PFSK-1 (cell line): ENCODE measurements around the gene MTURN.

ENCODE experiments used
- FOXP2 ChIP-seq: optimal IDR thresholded peaks from 2 replicates; pipeline ENCODE3; 2011; ENCODE audit warnings: borderline replicate concordance, control low read depth, inconsistent platforms; ENCODE audit not compliant: insufficient read depth; ENCODE audit errors: extremely low read length, extremely low read depth
- POLR2AphosphoS5 ChIP-seq: IDR thresholded peaks from 2 replicates; pipeline ENCODE4 v1.6.1; 2012; ENCODE audit warnings: low read depth, mild to moderate bottlenecking, control low read depth, low read length, moderate library complexity
- SIN3A ChIP-seq: IDR thresholded peaks from 2 replicates; pipeline ENCODE4 v1.6.1; 2012; ENCODE audit warnings: mild to moderate bottlenecking, low read length, moderate library complexity, borderline replicate concordance; ENCODE audit not compliant: insufficient read depth
- TAF1 ChIP-seq: IDR thresholded peaks from 2 replicates; pipeline ENCODE4 v1.6.1; 2012; ENCODE audit warnings: low read length, control low read depth, borderline replicate concordance; ENCODE audit not compliant: insufficient read depth
- TF ChIP-seq, protein P1 (sequence below), 2 experiments: IDR thresholded peaks; 2 replicates each; pipeline versions ENCODE4 v1.6.1 to v1.8.0; 2011 to 2012; ENCODE audit warnings: low read depth in 2 of 2, low read length in 2 of 2, control low read depth in 1 of 2, inconsistent platforms in 1 of 2, mild to moderate bottlenecking in 1 of 2, moderate library complexity in 1 of 2; ENCODE audit not compliant: insufficient read depth in 1 of 2

The MTURN gene

GRCh38 chr7:30133736-30134610, 813 bp upstream of the MTURN start:
- no peak for TF ChIP-seq SIN3A
- TF ChIP-seq, protein P1, sequence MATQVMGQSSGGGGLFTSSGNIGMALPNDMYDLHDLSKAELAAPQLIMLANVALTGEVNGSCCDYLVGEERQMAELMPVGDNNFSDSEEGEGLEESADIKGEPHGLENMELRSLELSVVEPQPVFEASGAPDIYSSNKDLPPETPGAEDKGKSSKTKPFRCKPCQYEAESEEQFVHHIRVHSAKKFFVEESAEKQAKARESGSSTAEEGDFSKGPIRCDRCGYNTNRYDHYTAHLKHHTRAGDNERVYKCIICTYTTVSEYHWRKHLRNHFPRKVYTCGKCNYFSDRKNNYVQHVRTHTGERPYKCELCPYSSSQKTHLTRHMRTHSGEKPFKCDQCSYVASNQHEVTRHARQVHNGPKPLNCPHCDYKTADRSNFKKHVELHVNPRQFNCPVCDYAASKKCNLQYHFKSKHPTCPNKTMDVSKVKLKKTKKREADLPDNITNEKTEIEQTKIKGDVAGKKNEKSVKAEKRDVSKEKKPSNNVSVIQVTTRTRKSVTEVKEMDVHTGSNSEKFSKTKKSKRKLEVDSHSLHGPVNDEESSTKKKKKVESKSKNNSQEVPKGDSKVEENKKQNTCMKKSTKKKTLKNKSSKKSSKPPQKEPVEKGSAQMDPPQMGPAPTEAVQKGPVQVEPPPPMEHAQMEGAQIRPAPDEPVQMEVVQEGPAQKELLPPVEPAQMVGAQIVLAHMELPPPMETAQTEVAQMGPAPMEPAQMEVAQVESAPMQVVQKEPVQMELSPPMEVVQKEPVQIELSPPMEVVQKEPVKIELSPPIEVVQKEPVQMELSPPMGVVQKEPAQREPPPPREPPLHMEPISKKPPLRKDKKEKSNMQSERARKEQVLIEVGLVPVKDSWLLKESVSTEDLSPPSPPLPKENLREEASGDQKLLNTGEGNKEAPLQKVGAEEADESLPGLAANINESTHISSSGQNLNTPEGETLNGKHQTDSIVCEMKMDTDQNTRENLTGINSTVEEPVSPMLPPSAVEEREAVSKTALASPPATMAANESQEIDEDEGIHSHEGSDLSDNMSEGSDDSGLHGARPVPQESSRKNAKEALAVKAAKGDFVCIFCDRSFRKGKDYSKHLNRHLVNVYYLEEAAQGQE (IDR thresholded peaks at IDR 0.05; ENCODE audit: insufficient read depth in 1 of 2, low read depth in 2 of 2, low read length in 2 of 2), result no peak
- TF ChIP-seq POLR2AphosphoS5, result no peak
- no peak for TF ChIP-seq FOXP2
- no peak for TF ChIP-seq TAF1

DNA sequence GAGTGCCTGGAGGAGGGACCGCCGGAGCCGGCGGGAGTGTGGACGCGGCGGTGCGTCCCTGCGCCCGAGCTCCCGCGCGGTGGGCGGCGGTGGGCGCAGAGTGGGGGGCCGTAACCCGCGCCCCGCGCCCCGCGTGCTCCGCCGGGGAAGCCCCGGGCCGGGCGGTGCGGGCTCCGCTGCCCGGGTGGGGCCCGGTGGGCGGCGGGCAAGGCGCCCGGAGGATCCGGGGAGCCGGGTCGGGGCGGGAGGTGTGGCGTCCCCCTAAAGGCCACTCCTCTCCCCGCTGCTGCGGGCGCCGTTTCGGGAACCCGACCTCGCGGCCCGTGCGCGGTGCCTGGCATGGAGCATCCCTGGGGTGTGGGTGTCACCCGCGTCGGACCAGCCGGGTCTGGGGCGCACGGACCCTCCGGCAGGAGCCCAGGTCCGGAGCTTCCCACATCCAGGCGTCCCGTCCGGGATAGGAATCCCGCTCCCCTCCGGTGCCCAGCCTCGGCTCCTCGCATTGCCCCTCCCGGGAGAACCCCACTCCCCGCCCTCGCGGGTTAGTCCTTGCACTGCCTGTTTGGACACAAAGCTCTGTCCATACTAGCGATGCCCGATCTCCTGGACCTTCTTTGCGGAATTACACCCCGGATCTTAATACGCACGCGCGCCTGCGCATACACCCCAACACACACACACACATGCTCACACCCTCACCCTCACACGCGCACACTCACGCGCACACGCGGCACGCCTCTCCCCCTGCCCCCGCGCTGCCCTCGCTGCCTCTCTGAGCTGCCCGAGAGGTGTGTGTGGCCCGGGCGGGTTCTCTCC, 723 bp downstream of the MTURN start:
- TF ChIP-seq POLR2AphosphoS5, result no peak
- TF ChIP-seq SIN3A, result no peak
- TF ChIP-seq, protein P1 (IDR thresholded peaks at IDR 0.05; ENCODE audit: insufficient read depth in 1 of 2, low read depth in 2 of 2, low read length in 2 of 2), result no peak
- no peak for TF ChIP-seq FOXP2
- TF ChIP-seq TAF1, result no peak

- TF ChIP-seq FOXP2 (no peak), TAF1 (no peak), POLR2AphosphoS5 (no peak), SIN3A (no peak)
- TF ChIP-seq, protein P1 (IDR thresholded peaks at IDR 0.05; ENCODE audit: insufficient read depth in 1 of 2, low read depth in 2 of 2, low read length in 2 of 2), result no peak
Measured at GRCh38 chr7:30136117-30136731, 1.4 kb downstream of the MTURN start.

DNA sequence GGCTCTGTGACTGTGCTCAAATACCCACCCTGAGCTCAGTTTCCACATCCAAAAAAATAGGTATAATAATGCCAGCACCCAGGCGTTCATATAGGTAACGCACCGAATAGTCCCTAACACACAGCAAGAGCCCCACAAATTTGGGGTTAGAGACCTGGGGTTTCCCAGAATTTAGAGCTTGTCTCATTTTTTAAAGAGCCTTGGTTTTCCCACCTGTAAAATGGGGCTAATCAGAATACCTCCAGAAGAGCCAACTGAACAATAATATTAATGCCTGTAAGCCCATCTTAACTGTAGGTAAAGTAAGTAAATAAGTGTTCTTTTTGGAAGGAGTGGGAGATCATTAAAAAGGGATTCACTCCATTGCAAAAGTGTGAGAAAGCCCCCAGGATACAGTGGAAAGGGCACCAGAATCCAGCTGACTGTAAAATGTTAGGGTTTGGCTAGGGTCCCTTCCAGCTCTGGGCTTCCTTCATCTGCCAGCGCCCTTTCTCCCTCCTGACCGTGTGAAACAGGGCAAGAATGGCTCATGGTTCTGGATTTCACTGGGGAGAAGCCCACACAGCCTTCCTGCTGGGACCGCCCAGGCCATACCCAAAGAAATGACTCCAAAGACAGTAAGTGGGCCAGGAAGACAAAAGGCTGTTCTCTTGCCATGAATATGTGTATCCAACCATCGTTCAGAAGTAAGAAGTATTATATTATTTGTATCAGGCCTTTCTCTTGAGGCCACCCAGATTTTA, 2.1 kb downstream of the MTURN start:
- TF ChIP-seq, protein P1 (IDR thresholded peaks at IDR 0.05; ENCODE audit: insufficient read depth in 1 of 2, low read depth in 2 of 2, low read length in 2 of 2), result no peak
- TF ChIP-seq SIN3A (no peak), FOXP2 (no peak), TAF1 (no peak), POLR2AphosphoS5 (no peak)
